ENCODE results near the gene NCKAP5L. TPM values are rescaled to one million over a fixed set of nuclear protein-coding genes. Genes with fewer than 3 reads are reported as not detected.

Gene NCKAP5L
- total RNA-seq, 1 donor from 2014 or later, result 64.3 TPM

DNA sequence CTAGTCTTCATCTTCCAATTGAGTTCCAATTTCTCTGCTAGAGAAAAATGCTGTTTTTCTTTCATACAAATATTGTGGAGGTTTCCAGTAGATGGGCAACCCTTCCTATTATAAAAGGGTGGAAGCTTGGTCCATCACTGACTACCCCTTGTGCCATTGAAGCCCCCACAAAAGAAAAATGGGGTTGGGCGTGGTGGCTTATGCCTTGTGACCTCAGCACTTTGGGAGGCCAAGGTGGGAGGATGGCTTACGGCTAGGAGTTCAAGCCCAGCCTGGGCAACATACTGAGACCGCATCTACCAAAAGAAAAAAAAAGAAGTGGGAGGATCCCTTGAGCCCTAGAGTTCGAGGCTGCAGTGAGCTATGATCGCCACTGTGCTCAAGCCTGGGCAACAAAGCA lies 22.8 kb downstream of the NCKAP5L start:
- Mint-ChIP-seq H3K4me3 (ENCODE audit: unreplicated experiment) (no peak overlapping the region), H3K9me3 (ENCODE audit: unreplicated experiment) (peaks cover 5% of the 10 kb centered on the region), H3K4me1 (ENCODE audit: low read depth, unreplicated experiment) (peaks cover 36% of the 10 kb centered on the region), H3K27ac (ENCODE audit: unreplicated experiment) (no peak overlapping the region), H3K36me3 (ENCODE audit: unreplicated experiment) (no peaks in the 10 kb centered on the region), H3K27me3 (ENCODE audit: unreplicated experiment) (peaks cover 7% of the 10 kb centered on the region)
- TF ChIP-seq, protein P1, sequence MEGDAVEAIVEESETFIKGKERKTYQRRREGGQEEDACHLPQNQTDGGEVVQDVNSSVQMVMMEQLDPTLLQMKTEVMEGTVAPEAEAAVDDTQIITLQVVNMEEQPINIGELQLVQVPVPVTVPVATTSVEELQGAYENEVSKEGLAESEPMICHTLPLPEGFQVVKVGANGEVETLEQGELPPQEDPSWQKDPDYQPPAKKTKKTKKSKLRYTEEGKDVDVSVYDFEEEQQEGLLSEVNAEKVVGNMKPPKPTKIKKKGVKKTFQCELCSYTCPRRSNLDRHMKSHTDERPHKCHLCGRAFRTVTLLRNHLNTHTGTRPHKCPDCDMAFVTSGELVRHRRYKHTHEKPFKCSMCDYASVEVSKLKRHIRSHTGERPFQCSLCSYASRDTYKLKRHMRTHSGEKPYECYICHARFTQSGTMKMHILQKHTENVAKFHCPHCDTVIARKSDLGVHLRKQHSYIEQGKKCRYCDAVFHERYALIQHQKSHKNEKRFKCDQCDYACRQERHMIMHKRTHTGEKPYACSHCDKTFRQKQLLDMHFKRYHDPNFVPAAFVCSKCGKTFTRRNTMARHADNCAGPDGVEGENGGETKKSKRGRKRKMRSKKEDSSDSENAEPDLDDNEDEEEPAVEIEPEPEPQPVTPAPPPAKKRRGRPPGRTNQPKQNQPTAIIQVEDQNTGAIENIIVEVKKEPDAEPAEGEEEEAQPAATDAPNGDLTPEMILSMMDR (IDR thresholded peaks at IDR 0.05; ENCODE audit: partially characterized antibody, unreplicated experiment), result no peak
- DNase-seq, result no peak

GRCh38 chr12:49804821-49805220 lies 23.4 kb downstream of the NCKAP5L start:
- TF ChIP-seq, protein P1 (IDR thresholded peaks at IDR 0.05; ENCODE audit: partially characterized antibody, unreplicated experiment), result no peak
- H3K9me3 Mint-ChIP-seq (ENCODE audit: unreplicated experiment), result peaks cover 5% of the 10 kb centered on the region
- H3K4me3 Mint-ChIP-seq (ENCODE audit: unreplicated experiment), result no peak overlapping the region
- DNase-seq, result no peak
- H3K36me3 Mint-ChIP-seq (ENCODE audit: unreplicated experiment), result no peaks in the 10 kb centered on the region
- no peak overlapping the region for H3K27ac Mint-ChIP-seq (ENCODE audit: unreplicated experiment)
- peaks cover 7% of the 10 kb centered on the region for H3K27me3 Mint-ChIP-seq (ENCODE audit: unreplicated experiment)
- H3K4me1 Mint-ChIP-seq (ENCODE audit: low read depth, unreplicated experiment), result peaks cover 37% of the 10 kb centered on the region

- Mint-ChIP-seq H3K4me3 (ENCODE audit: unreplicated experiment) (no peak overlapping the region), H3K27me3 (ENCODE audit: unreplicated experiment) (peaks cover 9% of the 10 kb centered on the region), H3K36me3 (ENCODE audit: unreplicated experiment) (peaks cover 3% of the 10 kb centered on the region), H3K4me1 (ENCODE audit: low read depth, unreplicated experiment) (peaks cover 32% of the 10 kb centered on the region), H3K9me3 (ENCODE audit: unreplicated experiment) (peaks cover 7% of the 10 kb centered on the region), H3K27ac (ENCODE audit: unreplicated experiment) (no peak overlapping the region)
- TF ChIP-seq, protein P1 (IDR thresholded peaks at IDR 0.05; ENCODE audit: partially characterized antibody, unreplicated experiment), result no peak
- no peak for DNase-seq
Measured at GRCh38 chr12:49803693-49804450, 24.3 kb downstream of the NCKAP5L start.

DNA sequence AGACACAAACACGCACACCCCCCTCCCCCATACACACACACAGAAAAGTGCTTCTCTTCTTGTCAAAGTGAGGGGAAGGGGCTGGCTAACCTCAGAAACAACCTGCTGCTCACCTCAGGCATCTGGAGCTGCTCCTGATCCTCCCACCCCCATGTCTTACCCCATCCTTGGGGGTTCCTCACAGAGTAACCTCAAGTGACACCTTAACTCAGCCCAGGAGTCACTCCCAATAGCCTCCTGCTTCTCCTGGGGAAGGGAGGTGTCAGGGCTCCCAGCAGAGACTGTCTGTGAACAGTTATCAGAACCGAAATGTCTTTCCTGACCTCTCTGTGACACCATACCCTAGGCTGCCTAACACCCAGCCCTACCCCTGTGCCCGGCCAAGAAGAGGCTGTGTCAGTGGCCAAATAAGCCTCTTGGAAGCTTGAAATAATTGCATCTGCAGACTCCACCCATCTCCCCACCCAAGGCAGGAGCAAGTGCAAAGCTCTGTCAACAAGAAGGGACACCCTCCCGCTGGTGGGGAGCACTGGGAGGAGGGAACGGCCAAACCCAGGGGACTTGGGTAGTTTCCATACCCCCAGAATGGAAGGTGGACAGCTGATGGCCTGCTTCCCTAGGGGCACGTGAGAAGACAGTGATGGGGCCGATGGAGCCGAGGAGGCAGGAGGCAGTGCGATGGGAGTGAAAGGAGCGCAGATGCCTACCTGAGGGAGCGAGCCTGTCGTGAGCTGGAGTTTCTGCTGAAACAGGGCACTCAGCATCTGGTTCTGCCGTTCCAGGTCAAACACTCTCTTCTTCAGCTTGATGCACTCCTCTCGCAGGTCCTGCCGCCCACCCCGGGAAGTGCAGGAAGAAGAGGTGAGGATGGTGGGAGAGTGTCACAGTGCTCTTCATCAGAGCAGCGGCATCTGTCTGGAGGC lies 26.8 kb downstream of the NCKAP5L start:
- Mint-ChIP-seq H3K27me3 (ENCODE audit: unreplicated experiment) (peaks cover 8% of the 10 kb centered on the region), H3K27ac (ENCODE audit: unreplicated experiment) (no peak overlapping the region), H3K36me3 (ENCODE audit: unreplicated experiment) (peaks cover 4% of the 10 kb centered on the region), H3K4me1 (ENCODE audit: low read depth, unreplicated experiment) (peaks cover 18% of the 10 kb centered on the region), H3K9me3 (ENCODE audit: unreplicated experiment) (peaks cover 7% of the 10 kb centered on the region), H3K4me3 (ENCODE audit: unreplicated experiment) (no peak overlapping the region)
- no peak for DNase-seq
- TF ChIP-seq, protein P1 (IDR thresholded peaks at IDR 0.05; ENCODE audit: partially characterized antibody, unreplicated experiment), result no peak

Measured in glutamatergic neuron (in vitro differentiated cells).